A673 (cell line): ENCODE data around the gene ZFAND2B. TPM values are rescaled to one million over a fixed set of nuclear protein-coding genes. Genes with fewer than 3 reads are reported as not detected.

Source experiments
- BruUV-seq: library from RNA; stranded (reverse); fragments of 400-500 nt; replicated peaks from 2 replicates; lab custom pipeline; 2021; lab: Mats Ljungman, UMichigan
- CTCF ChIA-PET: fragments of 300-600 bp; sonication (Branson Sonifier 250); formaldehyde crosslinking; loops from one replicate; lab custom pipeline; 2022; ENCODE audit warnings: antibody characterized with exemption; lab: Charles Lee
- POLR2A ChIA-PET: fragments of 300-600 bp; sonication (Branson Sonifier 250); formaldehyde crosslinking; loops from one replicate; lab custom pipeline; 2022; ENCODE audit warnings: antibody characterized with exemption; ENCODE audit not compliant: low non-redundant PET; lab: Charles Lee
- DNase-seq: peaks from one replicate; pipeline ENCODE4 v3.0.0-alpha.2; 2015; ENCODE audit warnings: low spot score
- H3K27ac ChIP-seq: fragments of 200-600 bp; sonication (generic); 2 replicates; pipeline ENCODE4 v1.5.1; 2016; ENCODE audit warnings: mixed run types, low read depth, mild to moderate bottlenecking, mixed read lengths, antibody characterized with exemption, low read length; ENCODE audit not compliant: poor library complexity, severe bottlenecking
- H3K27me3 ChIP-seq: fragments of 200-600 bp; sonication (generic); replicated peaks from 2 replicates; pipeline ENCODE4 v1.6.1; 2017; ENCODE audit warnings: mixed run types, low read depth, mild to moderate bottlenecking, mixed read lengths, antibody characterized with exemption, low read length; ENCODE audit not compliant: insufficient read depth, poor library complexity
- H3K36me3 ChIP-seq: fragments of 200-600 bp; sonication (generic); 2 replicates; pipeline ENCODE4 v1.6.1; 2016; ENCODE audit warnings: mixed run types, mild to moderate bottlenecking, mixed read lengths, antibody characterized with exemption, low read length; ENCODE audit not compliant: insufficient read depth, poor library complexity, severe bottlenecking
- H3K4me1 ChIP-seq: fragments of 200-600 bp; sonication (generic); 2 replicates; pipeline ENCODE4 v1.6.1; 2017; ENCODE audit warnings: mixed run types, mild to moderate bottlenecking, mixed read lengths, antibody characterized with exemption, low read length; ENCODE audit not compliant: insufficient read depth, poor library complexity, severe bottlenecking
- H3K4me3 ChIP-seq: fragments of 200-600 bp; sonication (generic); 2 replicates; pipeline ENCODE4 v1.5.1; 2016; ENCODE audit warnings: low read depth, mixed run types, mild to moderate bottlenecking, mixed read lengths, low read length; ENCODE audit not compliant: poor library complexity, severe bottlenecking
- H3K9me3 ChIP-seq: fragments of 200-600 bp; sonication (generic); 2 replicates; pipeline ENCODE4 v1.6.1; 2016; ENCODE audit warnings: mixed run types, low read depth, mild to moderate bottlenecking, mixed read lengths, antibody characterized with exemption, low read length; ENCODE audit not compliant: poor library complexity, severe bottlenecking
- EZH2 ChIP-seq: fragments of 200-600 bp; sonication (generic); IDR thresholded peaks from 2 replicates; pipeline ENCODE4 v1.6.1; 2017; ENCODE audit warnings: borderline replicate concordance, low read depth, mild to moderate bottlenecking, mixed read lengths, antibody characterized with exemption, low read length; ENCODE audit not compliant: poor library complexity, severe bottlenecking
- intact Hi-C: fragments of 100-400 bp; cut with micrococcal nuclease; formaldehyde crosslinking; loops from one replicate; pipeline ENCODE4 v1.10.0; 2022; ENCODE audit not compliant: unreplicated experiment
- total RNA-seq: library from RNA; stranded (reverse); gene quantifications from 2 replicates; pipeline ENCODE4 v1.2.3, GENCODE V29; 2021
- TF ChIP-seq, protein P1 (sequence below): fragments of 300-800, 200-600 bp; sonication (generic); conservative IDR thresholded peaks from 2 replicates; pipeline ENCODE4 v1.5.1; 2017; ENCODE audit warnings: low read depth, mild to moderate bottlenecking, antibody characterized with exemption, low read length, moderate library complexity, mixed read lengths

Gene ZFAND2B
- total RNA-seq, 1 experiment from 2014 or later = 20.0 TPM

DNA sequence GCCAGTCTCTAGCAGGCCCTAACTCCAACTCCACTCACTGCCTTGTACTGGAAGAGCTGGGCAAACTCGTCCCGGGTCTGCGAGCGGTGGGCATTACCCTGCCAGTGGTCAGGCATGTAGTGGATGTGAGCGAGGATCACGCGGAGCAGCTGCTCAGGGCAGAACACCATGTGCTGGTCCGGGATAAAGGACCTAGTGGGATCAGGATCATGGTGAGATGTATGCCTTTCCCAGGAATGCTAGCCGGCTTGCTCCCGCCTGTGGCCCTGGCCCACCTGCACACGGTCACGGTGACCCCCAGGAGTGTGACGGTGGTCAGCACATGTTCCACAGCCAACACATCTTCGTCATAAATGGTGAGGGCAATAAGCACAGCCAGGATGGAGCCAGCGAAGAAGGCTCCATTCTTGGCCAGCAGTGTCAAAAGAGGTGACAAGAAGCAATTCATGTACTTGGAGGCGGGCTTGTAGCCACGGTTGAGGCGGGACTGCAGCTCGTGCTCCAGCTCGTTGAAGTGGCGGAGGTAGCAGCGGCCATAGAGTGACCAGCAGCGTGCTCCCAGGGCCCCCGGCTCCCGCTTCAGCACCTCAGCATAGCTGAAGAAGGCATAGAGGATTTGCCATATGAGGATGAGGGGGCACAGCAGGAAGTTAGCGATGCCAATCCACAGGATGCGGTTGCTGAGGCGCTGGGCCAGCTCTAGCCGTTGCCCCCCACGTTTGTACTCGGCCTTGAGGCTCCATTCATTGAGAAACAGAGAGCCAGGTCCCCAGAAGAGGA lies 17.4 kb downstream of the ZFAND2B start:
- intact Hi-C loops = no loop called here
- Histone ChIP-seq H3K36me3 (peaks cover 55% of the 10 kb centered on the region), H3K27me3 (no peaks in the 10 kb centered on the region), H3K9me3 (no peaks in the 10 kb centered on the region), H3K4me3 (no peak overlapping the region), H3K27ac (no peak overlapping the region), H3K4me1 (peaks cover 6% of the 10 kb centered on the region)
- no TSS peak for BruUV-seq
- no peak for DNase-seq
- TF ChIP-seq EZH2 = no peak
- TF ChIP-seq, protein P1, sequence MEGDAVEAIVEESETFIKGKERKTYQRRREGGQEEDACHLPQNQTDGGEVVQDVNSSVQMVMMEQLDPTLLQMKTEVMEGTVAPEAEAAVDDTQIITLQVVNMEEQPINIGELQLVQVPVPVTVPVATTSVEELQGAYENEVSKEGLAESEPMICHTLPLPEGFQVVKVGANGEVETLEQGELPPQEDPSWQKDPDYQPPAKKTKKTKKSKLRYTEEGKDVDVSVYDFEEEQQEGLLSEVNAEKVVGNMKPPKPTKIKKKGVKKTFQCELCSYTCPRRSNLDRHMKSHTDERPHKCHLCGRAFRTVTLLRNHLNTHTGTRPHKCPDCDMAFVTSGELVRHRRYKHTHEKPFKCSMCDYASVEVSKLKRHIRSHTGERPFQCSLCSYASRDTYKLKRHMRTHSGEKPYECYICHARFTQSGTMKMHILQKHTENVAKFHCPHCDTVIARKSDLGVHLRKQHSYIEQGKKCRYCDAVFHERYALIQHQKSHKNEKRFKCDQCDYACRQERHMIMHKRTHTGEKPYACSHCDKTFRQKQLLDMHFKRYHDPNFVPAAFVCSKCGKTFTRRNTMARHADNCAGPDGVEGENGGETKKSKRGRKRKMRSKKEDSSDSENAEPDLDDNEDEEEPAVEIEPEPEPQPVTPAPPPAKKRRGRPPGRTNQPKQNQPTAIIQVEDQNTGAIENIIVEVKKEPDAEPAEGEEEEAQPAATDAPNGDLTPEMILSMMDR = no peak
- ChIA-PET POLR2A (no interaction called here), CTCF (interaction anchor here (0.6 kb wide), 1 partner anchor 29 kb away, joined by 8 read pairs; the partner anchor contains the start of gene TUBA4B)

DNA sequence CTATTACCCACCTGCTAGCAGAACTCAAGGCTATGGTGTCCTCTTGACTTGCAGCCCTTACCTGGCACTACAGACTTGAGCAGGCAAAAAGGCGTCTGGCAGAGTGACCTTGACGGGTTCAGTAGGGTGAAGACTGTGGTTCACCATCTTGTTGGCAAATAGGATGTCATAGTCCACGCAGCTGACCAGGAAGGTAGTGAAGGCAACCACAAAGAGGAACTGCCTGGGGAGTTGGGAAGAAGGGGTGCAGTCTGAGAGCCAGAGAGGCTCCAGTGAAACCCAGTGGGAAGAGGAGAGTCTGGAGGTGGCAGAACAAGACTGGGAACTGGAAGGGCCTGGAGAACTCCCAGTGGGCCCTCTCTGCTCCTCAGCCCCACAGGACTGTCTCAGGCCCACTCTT lies 18.8 kb downstream of the ZFAND2B start:
- DNase-seq = no peak
- no peak overlapping the region for H3K27ac ChIP-seq
- no peaks in the 10 kb centered on the region for H3K27me3 ChIP-seq
- CTCF ChIA-PET = no interaction called here
- intact Hi-C loops = no loop called here
- no peaks in the 10 kb centered on the region for H3K4me1 ChIP-seq
- H3K36me3 ChIP-seq = peaks cover 45% of the 10 kb centered on the region
- H3K4me3 ChIP-seq = no peak overlapping the region
- POLR2A ChIA-PET = no interaction called here
- no peaks in the 10 kb centered on the region for H3K9me3 ChIP-seq
- TF ChIP-seq EZH2 = no peak
- TF ChIP-seq, protein P1 = no peak
- BruUV-seq = no TSS peak

GRCh38 chr2:219228041-219228910 lies 21.7 kb downstream of the ZFAND2B start:
- DNase-seq = no peak
- TF ChIP-seq, protein P1 = no peak
- Histone ChIP-seq H3K9me3 (no peaks in the 10 kb centered on the region), H3K4me3 (peak overlapping the region; percentile 71), H3K27ac (peak overlapping the region; percentile 89), H3K36me3 (peaks cover 40% of the 10 kb centered on the region), H3K27me3 (no peaks in the 10 kb centered on the region), H3K4me1 (peaks cover 6% of the 10 kb centered on the region)
- intact Hi-C loops = no loop called here
- POLR2A ChIA-PET = no interaction called here
- no TSS peak for BruUV-seq
- CTCF ChIA-PET = no interaction called here
